ENCODE data around the gene TYW5. TPM values are rescaled to one million over a fixed set of nuclear protein-coding genes. Genes with fewer than 3 reads are reported as not detected.

TYW5 gene
- polyA plus RNA-seq, 3 donors, result 1.5 to 3.5 (median 1.6) TPM

- Mint-ChIP-seq H3K4me3 (no peak overlapping the region), H3K36me3 (peaks cover 41 to 57% of the 10 kb centered on the region in 2 donors), H3K4me1 (no peaks in the 10 kb centered on the region), H3K9me3 (no peaks in the 10 kb centered on the region), H3K27ac (peak overlapping the region in 1 of 7 donors; percentile 50), H3K27me3 (ENCODE audit: low read depth in 3 of 3) (no peaks in the 10 kb centered on the region)
- TF ChIP-seq, protein P1, sequence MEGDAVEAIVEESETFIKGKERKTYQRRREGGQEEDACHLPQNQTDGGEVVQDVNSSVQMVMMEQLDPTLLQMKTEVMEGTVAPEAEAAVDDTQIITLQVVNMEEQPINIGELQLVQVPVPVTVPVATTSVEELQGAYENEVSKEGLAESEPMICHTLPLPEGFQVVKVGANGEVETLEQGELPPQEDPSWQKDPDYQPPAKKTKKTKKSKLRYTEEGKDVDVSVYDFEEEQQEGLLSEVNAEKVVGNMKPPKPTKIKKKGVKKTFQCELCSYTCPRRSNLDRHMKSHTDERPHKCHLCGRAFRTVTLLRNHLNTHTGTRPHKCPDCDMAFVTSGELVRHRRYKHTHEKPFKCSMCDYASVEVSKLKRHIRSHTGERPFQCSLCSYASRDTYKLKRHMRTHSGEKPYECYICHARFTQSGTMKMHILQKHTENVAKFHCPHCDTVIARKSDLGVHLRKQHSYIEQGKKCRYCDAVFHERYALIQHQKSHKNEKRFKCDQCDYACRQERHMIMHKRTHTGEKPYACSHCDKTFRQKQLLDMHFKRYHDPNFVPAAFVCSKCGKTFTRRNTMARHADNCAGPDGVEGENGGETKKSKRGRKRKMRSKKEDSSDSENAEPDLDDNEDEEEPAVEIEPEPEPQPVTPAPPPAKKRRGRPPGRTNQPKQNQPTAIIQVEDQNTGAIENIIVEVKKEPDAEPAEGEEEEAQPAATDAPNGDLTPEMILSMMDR (IDR thresholded peaks at IDR 0.05), result no peak
- intact Hi-C loops (cut with micrococcal nuclease), result no loop called here
- no peak for DNase-seq
- Histone ChIP-seq H3K79me2 (ENCODE audit: insufficient read depth, low read length) (no peaks in the 10 kb centered on the region), H3K27me3 (ENCODE audit: control insufficient read depth in 2 of 2, insufficient read depth in 2 of 2, low read length in 2 of 2) (no peaks in the 10 kb centered on the region), H3K9me3 (replicated peaks in 1 of 2; ENCODE audit: control insufficient read depth in 1 of 2, insufficient read depth in 1 of 2, low read length in 2 of 2) (no peaks in the 10 kb centered on the region), H3K4me2 (replicated peaks; ENCODE audit: extremely low read depth, low read length, poor library complexity, severe bottlenecking) (no peak overlapping the region), H3K4me3 (replicated peaks in 1 of 3; ENCODE audit: low read depth in 2 of 3, low read length in 3 of 3) (no peak overlapping the region), H3K4me1 (ENCODE audit: control insufficient read depth in 1 of 2, insufficient read depth in 2 of 2, low read length in 2 of 2) (no peaks in the 10 kb centered on the region), H2AFZ (ENCODE audit: insufficient read depth, low read depth, low read length, poor library complexity, severe bottlenecking) (no peak overlapping the region), H3K9ac (ENCODE audit: insufficient read depth, low read length, poor library complexity, severe bottlenecking) (no peak overlapping the region), H4K20me1 (ENCODE audit: insufficient read depth, low read length) (no peaks in the 10 kb centered on the region), H3K27ac (ENCODE audit: low read depth in 1 of 2, low read length in 2 of 2) (peak overlapping the region in 1 of 2 donors; percentile 27), H3K36me3 (replicated peaks in 1 of 2; ENCODE audit: control insufficient read depth in 1 of 2, insufficient read depth in 2 of 2, low read length in 2 of 2) (peaks cover 43 to 82% of the 10 kb centered on the region in 2 donors)
- WGBS (ENCODE audit: insufficient coverage), result no CpG with 5 or more reads among the region's 4 CpGs
Measured at GRCh38 chr2:199932312-199932855, 22.9 kb downstream of the TYW5 start.

DNA sequence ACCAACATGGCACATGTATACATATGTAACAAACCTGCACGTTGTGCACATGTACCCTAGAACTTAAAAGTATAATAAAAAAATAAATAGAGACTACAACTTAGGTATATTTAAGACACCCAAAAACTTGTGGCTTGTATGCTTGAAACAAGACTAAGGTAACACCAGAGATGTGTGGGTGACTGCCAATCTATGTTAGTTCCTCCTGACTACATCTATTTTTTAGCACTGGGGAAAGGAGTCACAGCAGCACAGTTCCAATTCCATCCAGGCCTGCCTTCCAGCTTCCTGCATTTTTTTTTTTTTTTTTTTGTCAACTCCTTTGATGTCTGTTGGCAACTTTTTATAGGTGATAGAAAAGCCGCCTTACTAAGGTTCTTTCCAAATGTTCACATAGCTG, 26.0 kb downstream of the TYW5 start:
- no peak overlapping the region for H3K27ac Mint-ChIP-seq
- no peaks in the 10 kb centered on the region for H3K27me3 ChIP-seq (ENCODE audit: control insufficient read depth in 2 of 2, insufficient read depth in 2 of 2, low read length in 2 of 2)
- H3K4me1 Mint-ChIP-seq, result no peaks in the 10 kb centered on the region
- no peak overlapping the region for H3K27ac ChIP-seq (ENCODE audit: low read depth in 1 of 2, low read length in 2 of 2)
- no peaks in the 10 kb centered on the region for H3K9me3 ChIP-seq (replicated peaks in 1 of 2; ENCODE audit: control insufficient read depth in 1 of 2, insufficient read depth in 1 of 2, low read length in 2 of 2)
- H2AFZ ChIP-seq (ENCODE audit: insufficient read depth, low read depth, low read length, poor library complexity, severe bottlenecking), result no peak overlapping the region
- H3K36me3 Mint-ChIP-seq, result peaks cover 48 to 62% of the 10 kb centered on the region in 2 donors
- H4K20me1 ChIP-seq (ENCODE audit: insufficient read depth, low read length), result peaks cover under 1% of the 10 kb centered on the region
- TF ChIP-seq, protein P1 (IDR thresholded peaks at IDR 0.05), result no peak
- no peaks in the 10 kb centered on the region for H3K9me3 Mint-ChIP-seq
- intact Hi-C loops (cut with micrococcal nuclease), result no loop called here
- H3K9ac ChIP-seq (ENCODE audit: insufficient read depth, low read length, poor library complexity, severe bottlenecking), result no peak overlapping the region
- no peak overlapping the region for H3K4me3 Mint-ChIP-seq
- DNase-seq, result no peak
- no peak overlapping the region for H3K4me3 ChIP-seq (replicated peaks in 1 of 3; ENCODE audit: low read depth in 2 of 3, low read length in 3 of 3)
- H3K79me2 ChIP-seq (ENCODE audit: insufficient read depth, low read length), result peaks cover 17% of the 10 kb centered on the region
- peaks cover 42 to 80% of the 10 kb centered on the region in 2 donors for H3K36me3 ChIP-seq (replicated peaks in 1 of 2; ENCODE audit: control insufficient read depth in 1 of 2, insufficient read depth in 2 of 2, low read length in 2 of 2)
- no peaks in the 10 kb centered on the region for H3K27me3 Mint-ChIP-seq (ENCODE audit: low read depth in 3 of 3)
- no CpG with 5 or more reads among the region's 2 CpGs for WGBS (ENCODE audit: insufficient coverage)
- no peak overlapping the region for H3K4me2 ChIP-seq (replicated peaks; ENCODE audit: extremely low read depth, low read length, poor library complexity, severe bottlenecking)
- H3K4me1 ChIP-seq (ENCODE audit: control insufficient read depth in 1 of 2, insufficient read depth in 2 of 2, low read length in 2 of 2), result no peaks in the 10 kb centered on the region

Data from CD14-positive monocyte (primary cell).